IMR-90 (cell line): Measurements from ENCODE around the gene ALCAM. TPM values are rescaled to one million over a fixed set of nuclear protein-coding genes. Genes with fewer than 3 reads are reported as not detected.

ENCODE experiments used
- ATAC-seq: fragments of 200-7000 bp; cut with Tn5 transposase; 2 replicates; pipeline ENCODE4 v1.9.1; 2020; ENCODE audit warnings: low read depth, mild to moderate bottlenecking, moderate library complexity
- BruUV-seq: library from RNA; stranded (reverse); fragments of 400-500 nt; replicated peaks from 2 replicates; lab custom pipeline; 2021; lab: Mats Ljungman, UMichigan
- CTCF ChIA-PET: fragments of 300-600 bp; formaldehyde crosslinking; extraction: SDS; loops from one replicate; lab custom pipeline; 2021; ENCODE audit warnings: antibody characterized with exemption; lab: Yijun Ruan, JAX
- POLR2A ChIA-PET: fragments of 300-600 bp; sonication (Branson Sonifier 250); formaldehyde crosslinking; loops from one replicate; lab custom pipeline; 2022; ENCODE audit warnings: antibody characterized with exemption; ENCODE audit not compliant: unreplicated experiment; lab: Charles Lee
- DNase-seq: peaks from one replicate; pipeline ENCODE4 v3.0.0; 2013
- H2AFZ ChIP-seq: replicated peaks from 2 replicates; pipeline ENCODE3; 2013; ENCODE audit warnings: low read length, mild to moderate bottlenecking; ENCODE audit not compliant: poor library complexity
- H2AK5ac ChIP-seq: 2 replicates; pipeline ENCODE4 v1.6.1; 2013; ENCODE audit warnings: low read depth, low read length, inconsistent platforms
- H2AK9ac ChIP-seq: replicated peaks from 2 replicates; pipeline ENCODE3; 2013; ENCODE audit warnings: mild to moderate bottlenecking, low read depth, low read length, moderate library complexity; ENCODE audit not compliant: poor library complexity
- H2BK120ac ChIP-seq: 2 replicates; pipeline ENCODE4 v1.6.1; 2013; ENCODE audit warnings: low read depth, low read length, inconsistent platforms
- H2BK15ac ChIP-seq: 3 replicates; pipeline ENCODE4 v1.6.1; 2013; ENCODE audit warnings: low read depth, low read length, inconsistent platforms
- H2BK20ac ChIP-seq: 2 replicates; pipeline ENCODE4 v1.6.1; 2013; ENCODE audit warnings: low read depth, mild to moderate bottlenecking, inconsistent platforms, low read length, moderate library complexity
- H2BK5ac ChIP-seq: 2 replicates; pipeline ENCODE4 v1.6.1; 2013; ENCODE audit warnings: mild to moderate bottlenecking, low read depth, low read length, inconsistent platforms; ENCODE audit not compliant: poor library complexity, severe bottlenecking
- H3K14ac ChIP-seq: replicated peaks from 2 replicates; pipeline ENCODE4 v1.6.1; 2013; ENCODE audit warnings: low read depth, low read length, inconsistent platforms
- H3K18ac ChIP-seq: 2 replicates; pipeline ENCODE4 v1.6.1; 2013; ENCODE audit warnings: low read depth, low read length, control low read depth
- H3K23ac ChIP-seq: 2 replicates; pipeline ENCODE4 v1.6.1; 2013; ENCODE audit warnings: low read depth, low read length, inconsistent platforms
- H3K27ac ChIP-seq: 2 replicates; pipeline ENCODE4 v1.5.1; 2013; ENCODE audit warnings: mild to moderate bottlenecking, control low read depth, low read length; ENCODE audit not compliant: insufficient read depth
- H3K27me3 ChIP-seq: 2 replicates; pipeline ENCODE4 v1.6.1; 2013; ENCODE audit warnings: low read length; ENCODE audit not compliant: control insufficient read depth, insufficient read depth
- H3K36me3 ChIP-seq: 2 replicates; pipeline ENCODE4 v1.6.1; 2013; ENCODE audit warnings: low read length, mixed read lengths; ENCODE audit not compliant: control insufficient read depth, insufficient read depth
- H3K4ac ChIP-seq: 2 replicates; pipeline ENCODE4 v1.6.1; 2013; ENCODE audit warnings: low read depth, low read length, inconsistent platforms
- H3K4me1 ChIP-seq: 2 replicates; pipeline ENCODE4 v1.6.1; 2013; ENCODE audit warnings: low read length, mixed read lengths; ENCODE audit not compliant: control insufficient read depth, insufficient read depth
- H3K4me2 ChIP-seq: 2 replicates; pipeline ENCODE4 v1.6.1; 2013; ENCODE audit warnings: low read depth, mild to moderate bottlenecking, control low read depth, low read length, moderate library complexity
- H3K4me3 ChIP-seq: 2 replicates; pipeline ENCODE4 v1.5.1; 2013; ENCODE audit warnings: low read depth, mild to moderate bottlenecking, control low read depth, low read length, moderate library complexity; ENCODE audit not compliant: insufficient read depth
- H3K56ac ChIP-seq: 2 replicates; pipeline ENCODE4 v1.6.1; 2013; ENCODE audit warnings: low read length, inconsistent platforms; ENCODE audit not compliant: insufficient read depth; ENCODE audit errors: extremely low read depth
- H3K79me1 ChIP-seq, 2 experiments: 2 replicates each; pipeline ENCODE4 v1.6.1; 2013; ENCODE audit warnings: low read length in 2 of 2, inconsistent platforms in 1 of 2, low read depth in 1 of 2
- H3K9ac ChIP-seq: 2 replicates; pipeline ENCODE4 v1.6.1; 2013; ENCODE audit warnings: low read depth, low read length, control low read depth
- H3K9me1 ChIP-seq: 2 replicates; pipeline ENCODE4 v1.6.1; 2013; ENCODE audit warnings: low read length, inconsistent platforms; ENCODE audit not compliant: insufficient read depth
- H3K9me3 ChIP-seq: 2 replicates; pipeline ENCODE4 v1.6.1; 2013; ENCODE audit warnings: low read length; ENCODE audit not compliant: control insufficient read depth, insufficient read depth
- H4K20me1 ChIP-seq: 2 replicates; pipeline ENCODE4 v1.6.1; 2013; ENCODE audit warnings: low read length, inconsistent platforms; ENCODE audit not compliant: insufficient read depth
- H4K5ac ChIP-seq: 2 replicates; pipeline ENCODE4 v1.6.1; 2013; ENCODE audit warnings: mild to moderate bottlenecking, low read depth, low read length, control low read depth
- H4K8ac ChIP-seq, 2 experiments: 2 replicates each; pipeline ENCODE4 v1.6.1; 2013; ENCODE audit warnings: low read depth in 2 of 2, low read length in 2 of 2, control low read depth in 1 of 2, inconsistent platforms in 1 of 2
- H4K91ac ChIP-seq: 2 replicates; pipeline ENCODE4 v1.6.1; 2013; ENCODE audit warnings: low read depth, low read length, inconsistent platforms; ENCODE audit not compliant: insufficient read depth
- BHLHE40 ChIP-seq: fragments of 150-350 bp; IDR thresholded peaks from 2 replicates; pipeline ENCODE4 v1.6.1; 2016; ENCODE audit warnings: mild to moderate bottlenecking, low read depth, low read length
- CEBPB ChIP-seq: IDR thresholded peaks from 2 replicates; pipeline ENCODE4 v1.6.1; 2012; ENCODE audit warnings: low read depth, low read length, improper control_type of control experiment
- CHD1 ChIP-seq: IDR thresholded peaks from 2 replicates; pipeline ENCODE4 v1.6.1; 2012; ENCODE audit warnings: low read depth, low read length, improper control_type of control experiment
- FOS ChIP-seq: fragments of 150-350 bp; IDR thresholded peaks from 2 replicates; pipeline ENCODE4 v1.6.1; 2016; ENCODE audit warnings: low read depth, low read length
- MAFK ChIP-seq: IDR thresholded peaks from 2 replicates; pipeline ENCODE4 v1.6.1; 2012; ENCODE audit warnings: low read depth, low read length, improper control_type of control experiment
- MAZ ChIP-seq: IDR thresholded peaks from 2 replicates; pipeline ENCODE4 v1.6.1; 2012; ENCODE audit warnings: low read depth, mild to moderate bottlenecking, low read length, improper control_type of control experiment, moderate library complexity, borderline replicate concordance
- NFE2L2 ChIP-seq: fragments of 150-350 bp; IDR thresholded peaks from 2 replicates; pipeline ENCODE4 v1.6.1; 2016; ENCODE audit warnings: low read depth, mild to moderate bottlenecking, low read length
- POLR2A ChIP-seq: IDR thresholded peaks from 2 replicates; pipeline ENCODE4 v1.6.1; 2012; ENCODE audit warnings: mild to moderate bottlenecking, low read depth, low read length
- RCOR1 ChIP-seq: IDR thresholded peaks from 2 replicates; pipeline ENCODE4 v1.6.1; 2012; ENCODE audit warnings: mild to moderate bottlenecking, low read length, improper control_type of control experiment; ENCODE audit not compliant: insufficient replicate concordance
- WGBS, 2 experiments: methylation state at CpG; one replicate each; pipeline versions ENCODE4 v1.1.5 to v1.1.7; 2013; ENCODE audit warnings: missing lambda C conversion rate in 2 of 2; ENCODE audit not compliant: insufficient read length in 1 of 2; ENCODE audit errors: extremely low coverage in 2 of 2; 5-methylcytosine and 5-hydroxymethylcytosine counted together
- dilution Hi-C: fragments of 300-500 bp; cut with HindIII; formaldehyde crosslinking; loops from one replicate; pipeline ENCODE4 v1.14.3; 2018; ENCODE audit warnings: low sequenced_read_pairs; ENCODE audit not compliant: unreplicated experiment
- in situ Hi-C: fragments of 300-500 bp; cut with MboI; formaldehyde crosslinking; loops from 3 replicates; pipeline ENCODE4 v1.14.3; 2019; ENCODE audit warnings: low sequenced_read_pairs, inconsistent platforms, mixed read lengths
- intact Hi-C: fragments of 100-400 bp; cut with micrococcal nuclease; formaldehyde crosslinking; loops from 2 replicates; pipeline ENCODE4 v1.10.0; 2022
- polyA plus RNA-seq, 3 experiments: library from polyadenylated mRNA; depleted of rRNA; stranded (reverse); fragments of >200 nt; gene quantifications; 2 replicates each; pipeline ENCODE4 v1.2.3, GENCODE V29; 2012; ENCODE audit warnings: low replicate concordance in 1 of 3
- total RNA-seq: library from RNA; depleted of rRNA; stranded (reverse); fragments of >200 nt; gene quantifications from 2 replicates; pipeline ENCODE4 v1.2.3, GENCODE V29; 2012
- TF ChIP-seq, protein P1 (sequence below): fragments of 150-350 bp; IDR thresholded peaks from 2 replicates; pipeline ENCODE4 v1.6.1; 2017; ENCODE audit warnings: mild to moderate bottlenecking, antibody characterized with exemption, low read length, low read depth
- TF ChIP-seq, protein P2 (sequence below): fragments of 150-350 bp; IDR thresholded peaks from 2 replicates; pipeline ENCODE4 v1.6.1; 2016; ENCODE audit warnings: low read depth, mild to moderate bottlenecking, low read length, moderate library complexity, borderline replicate concordance
- TF ChIP-seq, protein P3 (sequence below): conservative IDR thresholded peaks from 2 replicates; pipeline ENCODE4 v1.5.1; 2012; ENCODE audit warnings: mild to moderate bottlenecking, low read depth, low read length, improper control_type of control experiment

Gene ALCAM
- total and polyA plus RNA-seq, 2 of the 4 experiments (the other 2 are of a cell fraction): 117 to 423 TPM

DNA sequence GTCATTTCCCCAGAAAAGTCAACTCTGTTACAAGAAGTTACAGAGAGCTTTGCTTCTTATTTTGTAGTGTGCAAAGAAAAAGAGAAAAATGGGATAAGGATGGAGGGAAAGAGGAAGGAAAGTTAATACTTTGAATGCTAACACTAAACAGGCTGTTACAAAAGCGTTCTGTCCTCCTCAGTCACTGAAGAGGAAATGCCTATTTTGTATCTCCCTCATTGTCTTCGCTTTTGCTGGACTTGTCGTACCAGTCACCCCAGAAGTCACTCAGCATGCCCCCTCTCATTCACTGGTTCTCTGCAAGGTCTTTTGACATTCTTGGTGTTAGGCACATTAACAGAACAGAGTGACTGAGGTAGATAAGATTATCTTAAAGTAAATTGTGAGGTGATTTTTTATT, 129.6 kb downstream of the ALCAM start:
- Histone ChIP-seq H3K9me3 (no peaks in the 10 kb centered on the region), H3K4ac (no peak overlapping the region), H2AFZ (no peak overlapping the region), H4K91ac (no peak overlapping the region), H2AK5ac (no peak overlapping the region), H4K20me1 (peaks cover 10% of the 10 kb centered on the region; the same call in 1 of the 2 replicates), H3K18ac (no peak overlapping the region), H3K9ac (no peak overlapping the region), H3K27me3 (no peaks in the 10 kb centered on the region), H3K56ac (no peak overlapping the region), H4K8ac (no peak overlapping the region), H4K5ac (no peak overlapping the region), H3K14ac (no peak overlapping the region), H3K23ac (no peak overlapping the region), H3K79me1 (peaks cover 19 to 42% of the 10 kb centered on the region in 2 experiments; a peak in 3 of 4 replicates), H3K9me1 (peaks cover 8% of the 10 kb centered on the region; the same call in 1 of the 2 replicates), H3K4me1 (peaks cover 11% of the 10 kb centered on the region), H3K36me3 (peaks cover 2% of the 10 kb centered on the region; the same call in 1 of the 2 replicates), H3K4me2 (no peak overlapping the region), H3K4me3 (no peak overlapping the region), H2BK20ac (no peak overlapping the region), H2AK9ac (no peak overlapping the region), H2BK120ac (no peak overlapping the region), H2BK15ac (no peak overlapping the region), H3K27ac (no peak overlapping the region), H2BK5ac (no peak overlapping the region)
- no peak for ATAC-seq
- dilution Hi-C loops: no loop called here
- ChIA-PET CTCF (no interaction called here), POLR2A (no interaction called here)
- in situ Hi-C loops: no loop called here
- DNase-seq: no peak
- TF ChIP-seq, protein P1, sequence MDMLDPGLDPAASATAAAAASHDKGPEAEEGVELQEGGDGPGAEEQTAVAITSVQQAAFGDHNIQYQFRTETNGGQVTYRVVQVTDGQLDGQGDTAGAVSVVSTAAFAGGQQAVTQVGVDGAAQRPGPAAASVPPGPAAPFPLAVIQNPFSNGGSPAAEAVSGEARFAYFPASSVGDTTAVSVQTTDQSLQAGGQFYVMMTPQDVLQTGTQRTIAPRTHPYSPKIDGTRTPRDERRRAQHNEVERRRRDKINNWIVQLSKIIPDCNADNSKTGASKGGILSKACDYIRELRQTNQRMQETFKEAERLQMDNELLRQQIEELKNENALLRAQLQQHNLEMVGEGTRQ: no peak
- TF ChIP-seq NFE2L2 (no peak), CEBPB (no peak), FOS (no peak), MAZ (no peak), POLR2A (no peak), RCOR1 (no peak), BHLHE40 (no peak), MAFK (no peak), CHD1 (no peak)
- TF ChIP-seq, protein P2, sequence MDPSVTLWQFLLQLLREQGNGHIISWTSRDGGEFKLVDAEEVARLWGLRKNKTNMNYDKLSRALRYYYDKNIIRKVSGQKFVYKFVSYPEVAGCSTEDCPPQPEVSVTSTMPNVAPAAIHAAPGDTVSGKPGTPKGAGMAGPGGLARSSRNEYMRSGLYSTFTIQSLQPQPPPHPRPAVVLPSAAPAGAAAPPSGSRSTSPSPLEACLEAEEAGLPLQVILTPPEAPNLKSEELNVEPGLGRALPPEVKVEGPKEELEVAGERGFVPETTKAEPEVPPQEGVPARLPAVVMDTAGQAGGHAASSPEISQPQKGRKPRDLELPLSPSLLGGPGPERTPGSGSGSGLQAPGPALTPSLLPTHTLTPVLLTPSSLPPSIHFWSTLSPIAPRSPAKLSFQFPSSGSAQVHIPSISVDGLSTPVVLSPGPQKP: no peak
- TF ChIP-seq, protein P3, sequence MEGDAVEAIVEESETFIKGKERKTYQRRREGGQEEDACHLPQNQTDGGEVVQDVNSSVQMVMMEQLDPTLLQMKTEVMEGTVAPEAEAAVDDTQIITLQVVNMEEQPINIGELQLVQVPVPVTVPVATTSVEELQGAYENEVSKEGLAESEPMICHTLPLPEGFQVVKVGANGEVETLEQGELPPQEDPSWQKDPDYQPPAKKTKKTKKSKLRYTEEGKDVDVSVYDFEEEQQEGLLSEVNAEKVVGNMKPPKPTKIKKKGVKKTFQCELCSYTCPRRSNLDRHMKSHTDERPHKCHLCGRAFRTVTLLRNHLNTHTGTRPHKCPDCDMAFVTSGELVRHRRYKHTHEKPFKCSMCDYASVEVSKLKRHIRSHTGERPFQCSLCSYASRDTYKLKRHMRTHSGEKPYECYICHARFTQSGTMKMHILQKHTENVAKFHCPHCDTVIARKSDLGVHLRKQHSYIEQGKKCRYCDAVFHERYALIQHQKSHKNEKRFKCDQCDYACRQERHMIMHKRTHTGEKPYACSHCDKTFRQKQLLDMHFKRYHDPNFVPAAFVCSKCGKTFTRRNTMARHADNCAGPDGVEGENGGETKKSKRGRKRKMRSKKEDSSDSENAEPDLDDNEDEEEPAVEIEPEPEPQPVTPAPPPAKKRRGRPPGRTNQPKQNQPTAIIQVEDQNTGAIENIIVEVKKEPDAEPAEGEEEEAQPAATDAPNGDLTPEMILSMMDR: no peak
- no CpG with 5 or more reads among the region's 3 CpGs for WGBS, 2 experiments
- BruUV-seq: no TSS peak
- intact Hi-C loops: no loop called here
